Stimulated activated CD8-positive, alpha-beta memory T cell treated with anti-CD3 and anti-CD28 coated beads, Interleukin-2, amount 100 ng/mL, for 48 hours (primary cell): ENCODE measurements around the gene COPB2.
"Not testable (repeated sequence)": the region's sequence is repeated elsewhere in the genome, so short reads cannot be mapped to it uniquely, and the experiment has no call there.

ENCODE experiments used
- DNase-seq, 2 donors: peaks; one replicate each; pipeline ENCODE4 v3.0.0-alpha.2; 2020; ENCODE audit warnings: low read depth in 2 of 2

The COPB2 gene

DNA sequence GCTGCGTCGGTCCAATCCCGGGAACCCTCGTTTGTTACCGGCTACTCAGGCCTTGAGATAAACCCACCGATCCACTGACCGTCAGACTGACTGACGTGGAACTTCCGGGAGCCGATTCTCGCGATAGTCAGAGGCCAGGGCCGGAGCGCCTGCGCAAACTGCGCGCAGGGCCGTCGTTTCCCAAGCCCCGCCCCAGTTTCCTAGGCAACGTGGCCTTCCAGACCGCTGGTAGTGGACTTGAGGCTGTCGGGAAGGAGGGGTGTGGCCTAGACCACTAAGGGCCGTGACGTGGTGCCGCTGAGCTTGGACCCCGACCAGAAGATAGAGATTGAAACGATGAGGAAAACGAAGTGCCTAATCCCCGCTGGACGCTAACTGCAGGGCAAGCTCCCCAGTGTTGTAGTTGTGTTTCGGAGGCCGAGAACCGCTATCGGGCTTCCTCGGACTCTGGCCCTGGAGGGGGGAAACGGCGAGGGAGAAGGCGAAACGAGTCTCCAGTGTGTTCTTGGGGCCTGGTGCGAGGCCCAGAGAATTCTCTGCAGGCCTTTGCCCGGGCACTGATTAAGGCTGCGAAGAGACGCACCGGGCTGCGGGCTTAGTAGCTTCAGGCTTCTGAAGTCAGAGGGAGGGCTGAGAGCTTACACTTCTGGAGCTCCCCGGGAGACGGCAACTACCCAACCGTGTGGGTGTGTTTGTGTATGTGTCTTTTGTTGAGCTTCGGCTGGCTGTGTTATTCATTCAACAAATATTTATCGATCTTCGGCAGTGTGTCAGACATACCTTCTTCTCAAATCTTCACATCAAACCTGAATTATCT is at the start of gene COPB2:
TSS of gene COPB2 (minus strand) at position 96 of the 817 bp plus-strand sequence. CDS start 97 bp downstream, outside the sequence.
- DNase-seq: peak; percentile 96 to 99

DNA sequence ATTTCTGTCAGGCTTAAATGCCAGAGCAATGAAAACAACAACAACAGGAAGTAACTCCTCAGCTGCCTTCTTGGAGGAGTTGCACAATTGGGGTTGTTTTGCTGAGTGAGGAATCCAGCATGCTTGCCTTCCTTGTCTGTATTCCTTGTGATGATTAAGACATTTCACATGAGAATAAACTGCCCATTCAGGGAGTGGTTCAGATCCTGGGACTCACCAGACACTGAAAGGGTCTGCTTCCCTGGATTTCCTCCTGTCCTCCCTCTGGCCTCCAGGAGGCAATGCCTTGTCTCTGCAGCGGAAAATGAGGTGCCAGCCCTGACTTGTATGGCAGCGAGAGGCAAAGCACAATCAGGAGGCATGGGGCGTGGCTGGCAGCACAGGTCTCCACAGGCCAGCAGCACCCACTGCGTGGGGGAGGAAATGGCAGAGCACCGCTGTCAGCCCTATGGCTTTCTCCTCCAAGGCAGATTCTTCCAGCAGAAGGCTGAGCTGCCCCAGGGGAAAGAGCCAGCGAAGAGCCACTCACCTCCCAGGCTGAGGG is 45.4 kb upstream of the COPB2 start:
- no peak for DNase-seq

DNA sequence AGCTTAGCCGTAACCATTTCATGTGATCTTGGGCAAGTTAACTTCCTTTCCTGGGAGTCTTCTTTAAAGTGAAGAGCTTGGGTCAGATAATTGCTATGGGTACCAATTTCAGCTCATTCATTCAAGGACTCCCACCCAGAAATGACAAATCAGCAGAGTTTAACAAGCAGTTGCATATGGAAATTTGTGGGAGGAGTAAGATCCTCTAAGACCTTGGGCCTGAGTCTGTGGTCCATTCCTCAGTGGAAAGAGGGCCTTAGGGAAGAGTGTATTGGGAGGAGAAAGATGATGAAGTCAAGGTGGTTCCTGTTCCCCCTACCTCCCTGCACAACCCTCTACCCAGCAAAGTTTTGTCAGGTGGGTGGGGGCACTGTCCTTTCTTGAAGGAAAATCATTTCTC is 44.8 kb upstream of the COPB2 start:
- DNase-seq: no peak

DNA sequence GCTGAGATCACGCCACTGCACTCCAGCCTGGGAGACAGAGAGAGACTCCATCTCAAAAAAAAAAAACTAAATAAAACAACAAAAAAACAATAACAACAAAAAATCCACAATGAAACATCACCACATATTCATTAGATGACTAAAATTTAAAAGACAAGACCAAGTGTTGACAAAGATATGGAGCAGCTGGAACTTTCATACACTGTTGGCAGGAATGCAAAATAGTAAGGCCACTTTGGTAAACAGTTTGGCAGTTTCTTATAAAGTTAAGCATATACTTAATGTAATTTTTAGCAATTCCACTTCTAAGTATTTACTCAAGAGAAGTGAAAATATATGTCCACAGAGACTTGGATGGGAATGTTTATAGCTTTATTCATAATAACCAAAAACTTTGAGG is 43.6 kb upstream of the COPB2 start:
- DNase-seq: no peak

DNA sequence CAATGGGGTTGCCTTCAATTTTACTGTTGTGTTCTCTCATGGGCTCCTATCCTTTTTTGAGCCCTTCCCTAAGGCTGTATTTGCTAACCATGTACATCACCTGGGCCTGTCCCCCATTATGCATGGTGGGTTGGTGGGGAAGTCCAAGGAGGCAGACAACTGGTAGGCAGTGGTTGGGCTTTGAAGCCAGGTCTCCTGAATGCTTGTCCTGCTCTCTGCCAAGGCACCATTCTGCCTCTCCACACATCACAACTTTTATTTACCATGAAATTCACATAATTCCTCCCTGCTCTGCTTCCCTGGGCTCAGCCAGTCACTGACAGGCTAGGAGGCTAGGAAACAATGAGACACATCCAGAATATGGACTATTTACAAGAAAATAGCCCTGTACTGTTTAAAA is 41.0 kb upstream of the COPB2 start:
- DNase-seq: no peak

DNA sequence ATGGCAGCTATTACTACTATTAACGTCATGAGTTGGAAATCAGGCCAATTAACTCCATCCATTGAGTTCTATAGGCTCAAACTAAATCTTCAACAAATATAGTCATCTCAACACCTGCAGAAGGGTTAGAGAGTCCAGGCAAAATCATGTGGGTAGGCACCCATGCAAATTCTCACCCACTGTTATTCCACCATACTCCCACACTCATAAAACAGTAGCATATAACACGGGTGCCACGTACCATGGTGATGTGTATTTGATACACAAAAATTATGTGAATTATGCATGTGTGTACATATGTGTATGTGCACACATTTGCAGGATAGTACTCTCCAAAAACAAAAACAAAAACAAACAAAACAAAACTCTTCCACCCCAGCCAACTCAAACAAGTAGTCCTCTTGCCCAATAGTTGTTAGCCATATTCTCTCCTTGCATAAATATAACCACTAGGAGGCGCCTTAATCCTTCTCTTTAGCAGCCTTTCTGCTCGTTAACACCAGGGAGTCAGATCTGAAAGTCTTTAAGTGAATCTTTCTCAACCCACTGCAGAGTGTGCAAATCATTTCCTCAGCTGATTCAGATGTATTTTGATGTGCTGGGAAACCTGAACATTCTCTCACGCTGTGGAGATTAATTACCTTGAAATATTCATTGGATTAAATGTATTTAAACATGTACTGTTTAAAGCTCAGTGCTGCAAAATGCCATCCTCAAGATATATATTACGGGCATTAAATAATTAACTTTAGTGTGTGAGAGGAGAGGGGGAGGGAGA is 38.0 kb upstream of the COPB2 start:
- no peak for DNase-seq

DNA sequence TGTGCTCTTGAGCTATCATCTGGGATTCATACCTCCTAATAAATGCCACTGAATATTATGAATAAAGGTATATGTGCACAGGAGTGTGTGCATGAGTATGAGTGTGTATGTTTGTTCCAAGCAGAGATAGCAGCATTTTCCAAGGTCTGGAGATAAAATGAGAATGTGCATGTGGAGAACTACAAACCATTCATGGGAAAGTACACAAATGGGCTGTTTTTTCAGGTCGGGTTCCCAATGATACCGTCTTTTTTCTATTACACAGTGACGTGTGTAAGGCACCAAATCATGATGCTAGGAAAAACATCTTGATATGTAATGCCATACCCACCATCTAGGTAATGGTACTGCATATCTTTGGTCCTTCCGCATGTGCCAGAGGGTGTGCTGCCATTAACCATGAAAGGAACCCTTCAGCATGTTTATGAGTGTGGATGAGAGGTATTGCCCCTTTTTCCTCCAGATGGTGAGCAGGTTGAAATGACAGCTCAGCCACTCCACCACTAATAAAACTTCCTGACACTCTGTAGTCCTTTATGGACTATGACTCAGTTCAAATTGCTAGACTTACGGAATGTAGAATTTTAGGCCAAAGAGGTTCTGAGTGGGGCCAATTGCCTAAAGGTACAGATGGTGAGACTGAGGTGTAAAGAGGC is 36.4 kb upstream of the COPB2 start:
- no peak for DNase-seq

DNA sequence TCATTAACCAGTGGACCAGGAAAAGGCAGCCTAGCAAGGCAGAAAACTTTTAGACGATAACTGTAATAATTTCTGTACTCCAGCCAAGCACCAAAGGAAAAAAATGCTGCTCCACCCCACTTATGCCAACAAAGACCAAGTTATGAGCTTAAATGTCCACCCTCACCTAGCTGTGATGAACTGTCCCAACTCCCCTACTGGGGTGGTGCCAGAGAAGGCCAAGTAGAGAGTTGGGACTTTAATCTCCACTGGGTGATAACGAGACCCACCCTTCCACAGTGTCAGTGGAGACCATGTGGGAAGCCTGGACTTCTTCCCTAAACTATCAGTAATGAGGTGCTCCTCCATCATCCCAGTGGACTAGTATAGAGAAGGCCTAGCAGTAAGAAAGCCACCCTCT is 33.8 kb upstream of the COPB2 start:
- no peak for DNase-seq

DNA sequence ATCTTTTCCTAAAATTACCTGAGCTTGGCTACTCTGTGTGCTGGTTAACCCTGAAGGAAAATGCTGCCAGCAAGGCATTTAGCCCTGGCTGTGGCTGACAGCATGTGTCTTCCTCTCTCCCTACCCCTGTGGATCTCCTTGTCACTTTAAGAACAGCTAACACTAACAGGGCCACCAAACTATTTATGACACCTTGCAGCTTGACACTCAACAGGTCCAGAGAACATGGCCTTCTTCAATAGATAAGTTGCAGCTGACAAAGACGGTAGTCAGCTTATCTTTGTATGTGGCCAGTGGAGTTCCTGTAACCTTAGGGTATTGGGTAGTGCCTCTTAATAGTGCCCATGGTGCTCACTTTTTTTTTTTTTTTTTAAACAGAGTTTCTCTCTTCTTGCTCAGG is 32.0 kb upstream of the COPB2 start:
- no peak for DNase-seq

DNA sequence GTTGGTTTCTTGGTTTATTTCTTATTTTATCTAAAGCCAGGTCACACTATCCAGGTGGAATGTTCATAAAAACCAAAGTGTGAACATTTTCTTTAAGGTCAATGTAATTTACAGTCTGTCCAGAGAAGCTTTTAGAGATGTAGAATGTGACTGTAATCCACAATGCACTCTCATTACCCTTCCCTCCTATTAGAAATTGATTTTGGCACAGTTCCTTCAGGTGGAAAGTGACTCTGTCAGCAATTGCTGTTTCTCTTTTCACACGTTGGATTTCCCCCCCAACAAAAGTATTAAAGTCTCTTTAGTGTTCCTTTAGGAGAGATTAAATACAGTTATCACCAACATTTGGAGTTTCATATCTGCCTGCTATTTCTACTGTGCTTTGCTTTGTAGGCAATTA is 31.6 kb upstream of the COPB2 start:
- DNase-seq: no peak

DNA sequence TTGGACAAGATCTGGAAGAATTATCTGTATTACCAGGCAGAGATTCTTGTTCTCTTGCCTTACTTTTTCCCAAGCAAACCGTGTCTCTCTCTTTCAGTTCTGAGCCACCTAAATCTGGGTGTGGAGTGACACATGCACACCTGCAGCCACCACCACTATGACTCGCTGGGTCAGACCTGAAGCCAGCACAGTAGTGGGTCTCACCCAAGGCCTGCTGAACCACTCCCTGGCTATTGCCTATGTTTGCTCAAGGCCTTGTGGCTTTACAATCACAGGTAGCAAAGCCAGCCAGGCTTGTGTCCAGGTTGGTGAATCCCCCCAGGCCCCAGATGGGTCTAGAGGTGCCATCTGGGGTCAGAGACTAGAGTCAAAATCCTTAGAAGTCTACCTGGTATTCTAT is 28.7 kb upstream of the COPB2 start:
- no peak for DNase-seq

DNA sequence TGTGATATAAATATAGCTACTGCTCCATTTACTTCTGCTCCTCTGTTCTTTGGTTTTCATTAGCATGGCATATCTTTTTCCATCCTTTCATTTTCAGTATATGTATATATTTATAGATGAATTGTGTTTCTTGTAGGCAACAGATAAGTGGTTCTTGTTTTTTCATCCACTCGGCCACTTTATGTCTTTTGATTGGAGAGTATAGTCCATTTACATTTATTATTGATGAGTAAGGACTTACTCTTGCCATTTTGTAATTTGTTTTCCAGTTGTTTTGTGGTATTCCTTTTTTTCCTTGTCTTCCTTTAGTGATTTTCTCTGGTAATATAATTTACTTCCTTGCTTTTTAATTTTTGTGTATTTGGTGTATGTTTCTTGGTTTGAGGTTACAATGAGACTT is 26.8 kb upstream of the COPB2 start:
- no peak for DNase-seq

DNA sequence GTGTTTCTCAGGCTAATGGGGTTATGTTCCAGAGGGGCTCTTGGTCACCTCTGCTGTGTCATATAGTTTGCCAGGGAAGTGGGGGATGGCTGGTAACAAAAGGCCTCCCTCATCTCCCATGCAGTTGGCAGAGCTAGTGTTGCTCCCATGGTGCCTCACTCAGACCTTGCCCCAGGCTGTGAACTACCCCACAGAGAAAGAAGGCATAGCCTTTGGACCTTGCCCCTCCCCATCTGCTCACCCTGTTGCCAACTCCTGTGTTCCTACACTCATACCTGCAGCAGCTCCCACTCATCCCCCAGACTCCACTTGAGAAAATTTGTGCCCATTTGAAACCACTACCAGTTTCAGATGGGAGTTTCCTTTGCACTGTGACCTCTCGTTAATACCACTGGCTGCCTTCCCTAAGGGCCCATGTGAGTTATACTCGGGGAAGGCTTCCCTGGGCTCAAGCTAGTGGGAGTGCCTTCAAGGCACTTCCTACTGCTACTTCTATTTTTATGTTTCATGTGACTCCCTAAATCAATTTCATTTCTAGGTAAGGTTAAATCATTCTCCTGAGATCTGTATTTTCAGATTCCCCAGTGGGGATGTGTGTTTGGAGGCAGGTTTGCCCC is 25.3 kb upstream of the COPB2 start:
- DNase-seq: no peak

DNA sequence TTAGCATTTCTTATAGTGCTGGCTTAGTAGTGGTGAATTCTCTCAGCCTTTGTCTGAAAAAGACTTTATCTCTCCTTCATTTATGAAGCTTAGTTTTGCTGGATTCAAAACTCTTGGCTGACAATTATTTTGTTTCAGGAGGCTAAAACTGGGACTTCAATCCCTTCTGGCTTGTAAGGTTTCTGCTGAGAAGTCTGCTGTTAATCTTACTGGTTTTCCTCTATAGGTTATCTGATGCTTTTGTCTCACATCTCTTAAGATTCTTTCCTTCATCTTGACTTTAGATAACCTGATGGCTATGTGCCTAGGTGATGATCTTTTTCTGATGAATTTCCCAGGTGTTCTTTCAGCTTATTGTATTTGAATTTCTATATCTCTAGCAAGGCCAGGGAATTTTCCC is 23.4 kb upstream of the COPB2 start:
- DNase-seq: not testable (repeated sequence)

DNA sequence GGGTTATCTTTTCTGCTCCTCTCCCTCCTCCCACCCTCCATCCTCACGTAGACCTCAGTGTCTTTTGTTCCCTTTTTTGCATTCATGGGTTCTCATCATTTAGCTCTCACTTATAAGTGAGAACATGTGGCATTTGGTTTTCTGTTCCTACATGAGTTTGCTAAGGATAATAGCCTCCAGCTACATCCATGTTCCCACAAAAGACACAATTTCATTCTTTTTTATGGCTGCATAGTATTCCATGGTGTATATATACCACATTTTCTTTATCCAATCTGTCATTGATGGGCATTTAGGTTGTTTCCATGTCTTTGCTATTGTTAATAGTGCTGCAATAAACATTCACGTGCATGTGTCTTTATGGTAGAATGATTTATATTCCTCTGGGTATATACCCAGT is 11.7 kb upstream of the COPB2 start:
- not testable (repeated sequence) for DNase-seq

DNA sequence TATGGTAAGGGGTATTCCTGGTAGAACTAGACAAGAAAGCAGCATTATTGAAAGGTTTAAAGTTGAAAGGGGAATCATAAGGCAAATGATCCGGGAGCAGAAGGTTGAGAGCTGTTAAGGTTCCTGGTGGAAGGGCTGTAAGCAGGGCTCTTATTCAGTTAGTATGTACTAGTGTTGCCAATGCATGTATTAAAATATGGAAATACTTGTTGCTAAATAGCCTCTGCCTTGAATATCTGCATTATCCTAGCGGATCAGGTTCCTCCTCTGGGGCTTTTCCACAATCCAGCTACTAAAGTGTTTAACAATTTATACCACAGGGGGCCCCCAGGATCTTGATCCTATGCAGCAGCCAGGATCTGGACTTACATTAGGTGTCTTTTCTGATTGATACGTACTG is 7.3 kb upstream of the COPB2 start:
- no peak for DNase-seq

DNA sequence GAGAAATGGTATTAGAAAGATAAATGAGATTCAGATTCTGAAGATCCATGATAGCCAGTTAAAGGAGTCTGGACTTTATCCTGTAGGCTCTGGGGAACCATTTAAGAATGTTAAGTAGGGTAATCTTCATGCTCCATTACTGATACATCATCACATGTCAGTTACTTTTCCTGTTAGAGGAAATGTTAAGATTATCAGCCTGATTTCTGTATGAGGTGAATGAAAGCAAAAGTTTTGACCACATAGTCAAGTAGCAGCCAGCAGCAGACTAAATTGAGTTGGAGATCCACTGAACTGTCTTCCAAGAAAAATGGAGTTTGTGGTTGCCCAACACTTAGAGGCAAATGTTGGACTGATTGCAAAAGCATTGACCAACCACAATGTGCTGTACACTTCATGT is 4.7 kb upstream of the COPB2 start:
- DNase-seq: no peak

DNA sequence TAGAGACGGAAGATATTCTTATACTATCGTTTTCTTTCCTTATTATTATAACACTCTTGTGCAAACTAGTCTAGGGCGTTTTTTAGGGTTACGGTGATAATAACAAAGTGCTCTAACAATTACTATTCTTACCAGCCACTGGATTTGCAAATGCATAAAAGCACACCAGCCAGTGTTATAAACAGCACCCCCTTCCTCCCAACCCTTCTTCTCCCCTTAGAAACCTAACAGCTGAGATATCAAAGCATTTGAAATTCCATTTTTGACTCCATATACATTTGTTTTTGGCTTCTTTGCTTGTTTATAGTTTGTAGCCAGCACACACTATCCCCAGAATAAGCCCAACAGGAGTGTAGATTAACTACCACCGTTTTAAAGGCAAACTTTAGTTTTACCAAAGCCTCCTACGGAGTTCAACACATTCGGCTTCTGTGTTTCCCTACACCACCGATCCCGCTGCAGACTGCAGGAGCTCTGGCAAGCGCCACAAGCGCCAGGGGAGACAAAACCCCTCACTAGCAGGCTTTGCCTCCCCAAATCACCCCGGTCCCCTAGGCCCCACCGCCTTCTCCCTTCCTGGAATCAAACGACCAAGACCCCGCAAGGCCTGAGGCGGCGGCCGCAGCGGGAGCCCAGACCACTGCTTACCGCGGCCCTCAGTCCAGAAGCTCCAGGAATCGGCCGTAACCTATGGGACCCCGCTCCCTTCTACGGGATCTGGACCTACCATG is 461 bp downstream of the COPB2 start:
- no peak for DNase-seq

DNA sequence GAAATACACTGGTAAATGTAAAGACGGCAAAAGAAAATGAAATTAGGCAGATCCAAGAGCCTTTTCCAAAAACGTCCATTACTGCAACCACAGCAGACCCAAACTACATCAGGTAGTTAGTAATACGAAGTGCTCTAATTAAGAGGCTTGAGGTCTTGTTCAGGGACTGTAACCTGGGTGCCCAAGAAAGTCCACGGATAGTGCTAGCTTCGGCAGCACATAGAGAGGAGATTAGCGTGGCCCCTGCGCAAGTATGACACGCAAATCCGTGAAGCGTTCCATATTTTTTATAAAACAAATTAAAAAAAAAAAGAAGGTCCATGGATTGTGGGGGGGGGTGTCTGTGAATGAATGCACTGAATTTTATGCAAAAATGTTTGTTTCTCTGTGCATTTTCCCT is 1.4 kb downstream of the COPB2 start:
- no peak for DNase-seq

DNA sequence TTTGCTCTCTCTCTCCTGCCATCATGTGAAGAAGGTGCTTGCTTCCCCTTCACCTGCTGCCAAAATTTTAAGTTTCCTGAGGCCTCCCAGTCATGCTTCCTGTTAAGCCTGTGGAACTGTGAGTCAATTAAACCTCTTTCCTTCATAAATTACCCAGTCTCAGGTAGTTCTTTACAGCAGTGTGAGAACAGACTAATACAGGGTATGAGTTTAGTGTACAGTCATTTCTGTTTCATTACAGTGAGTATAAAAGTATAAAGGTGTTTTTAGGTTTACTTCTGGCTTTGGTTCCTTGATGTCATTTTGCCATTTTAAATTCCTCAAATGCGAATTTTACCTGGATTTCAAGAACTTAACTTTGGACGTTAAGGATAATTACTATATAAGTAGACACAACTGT is 7.2 kb downstream of the COPB2 start:
- not testable (repeated sequence) for DNase-seq

DNA sequence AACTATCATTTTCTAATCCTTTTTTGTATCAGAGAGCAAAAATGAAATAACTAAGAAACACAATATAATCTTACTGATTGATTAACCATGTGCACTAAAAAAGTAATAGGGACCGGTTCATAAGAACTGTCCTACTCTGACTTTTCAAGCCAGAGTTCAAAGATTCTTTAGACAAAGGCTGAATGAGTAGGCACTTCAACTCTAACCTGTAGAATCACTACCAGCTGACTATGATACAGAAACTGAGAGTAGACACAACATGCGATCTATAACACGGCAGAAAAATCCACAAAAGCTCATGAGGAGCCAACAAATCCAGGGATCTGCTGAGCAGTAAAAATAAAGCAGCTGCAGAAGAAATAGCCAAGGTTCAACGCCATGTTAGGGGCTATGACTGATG is 8.9 kb downstream of the COPB2 start:
- no peak for DNase-seq
